Germinal center (tissue), 1 donor: ENCODE results near the gene PDE4B.

Experiments used
- DNase-seq: peaks from one replicate; pipeline ENCODE4 v3.0.0; 2012; ENCODE audit warnings: mixed read lengths, low spot score

PDE4B gene

GRCh38 chr1:66337249-66337648 lies 544.6 kb downstream of the PDE4B start:
- DNase-seq, result no peak

- DNase-seq, result no peak
These were observed 547.2 kb downstream of the PDE4B start for GRCh38 chr1:66339944-66340343.

- DNase-seq, result no peak
These were observed 548.9 kb downstream of the PDE4B start for GRCh38 chr1:66341446-66342089.

GRCh38 chr1:66342707-66343106 lies 550.0 kb downstream of the PDE4B start:
- DNase-seq, result no peak

- no peak for DNase-seq
These were observed 551.1 kb downstream of the PDE4B start for GRCh38 chr1:66343569-66344325.

GRCh38 chr1:66346057-66346795 lies 553.5 kb downstream of the PDE4B start:
- DNase-seq, result no peak

GRCh38 chr1:66346873-66347272 lies 554.2 kb downstream of the PDE4B start:
- no peak for DNase-seq

- no peak for DNase-seq
These were observed 556.1 kb downstream of the PDE4B start for GRCh38 chr1:66348776-66349175.

- DNase-seq, result no peak
These were observed 556.5 kb downstream of the PDE4B start for GRCh38 chr1:66349242-66349641.

- no peak for DNase-seq
These were observed 557.4 kb downstream of the PDE4B start for GRCh38 chr1:66350001-66350547.

- no peak for DNase-seq
These were observed 558.8 kb downstream of the PDE4B start for GRCh38 chr1:66351478-66351877.

- no peak for DNase-seq
These were observed 559.2 kb downstream of the PDE4B start for GRCh38 chr1:66351913-66352312.

- no peak for DNase-seq
These were observed 560.1 kb downstream of the PDE4B start for GRCh38 chr1:66352792-66353191.

GRCh38 chr1:66353257-66353656 lies 560.6 kb downstream of the PDE4B start:
- no peak for DNase-seq

GRCh38 chr1:66354311-66355201 lies 561.9 kb downstream of the PDE4B start:
- DNase-seq, result no peak

GRCh38 chr1:66355756-66356155 lies 563.1 kb downstream of the PDE4B start:
- no peak for DNase-seq

GRCh38 chr1:66356605-66357004 lies 563.9 kb downstream of the PDE4B start:
- DNase-seq, result no peak

GRCh38 chr1:66357021-66357420 lies 564.3 kb downstream of the PDE4B start:
- DNase-seq, result no peak

- no peak for DNase-seq
These were observed 564.9 kb downstream of the PDE4B start for GRCh38 chr1:66357478-66358197.

GRCh38 chr1:66359269-66359668 lies 566.6 kb downstream of the PDE4B start:
- no peak for DNase-seq

GRCh38 chr1:66359815-66360214 lies 567.1 kb downstream of the PDE4B start:
- no peak for DNase-seq
